NCI-H1092 treated with DMSO at 0.1 percent for 48 hours (cell line): Measurements from ENCODE around the gene SLC43A2.

Experiments used
- DNase-seq: peaks from one replicate; lab custom pipeline; 2025; lab: John Stamatoyannopoulos, UW

SLC43A2 gene

GRCh38 chr17:1562176-1562643 is 66.4 kb downstream of the SLC43A2 start:
- DNase-seq: no peak

GRCh38 chr17:1561420-1562175 is 67.0 kb downstream of the SLC43A2 start:
- no peak for DNase-seq

GRCh38 chr17:1560858-1561355 is 67.7 kb downstream of the SLC43A2 start:
- DNase-seq: no peak

- DNase-seq: no peak
Measured at GRCh38 chr17:1560101-1560857, 68.4 kb downstream of the SLC43A2 start.

- DNase-seq: no peak
Measured at GRCh38 chr17:1559047-1560043, 69.3 kb downstream of the SLC43A2 start.

- no peak for DNase-seq
Measured at GRCh38 chr17:1558401-1558800, 70.2 kb downstream of the SLC43A2 start.

GRCh38 chr17:1557355-1558095 is 71.1 kb downstream of the SLC43A2 start:
- DNase-seq: no peak

GRCh38 chr17:1555651-1556471 is 72.8 kb downstream of the SLC43A2 start:
- no peak for DNase-seq

- DNase-seq: no peak
Measured at GRCh38 chr17:1554751-1555540, 73.7 kb downstream of the SLC43A2 start.

GRCh38 chr17:1553354-1554266 is 75.0 kb downstream of the SLC43A2 start:
- DNase-seq: no peak

- DNase-seq: no peak
Measured at GRCh38 chr17:1552932-1553331, 75.7 kb downstream of the SLC43A2 start.

- DNase-seq: no peak
Measured at GRCh38 chr17:1551741-1552140, 76.9 kb downstream of the SLC43A2 start.

GRCh38 chr17:1548032-1548431 is 80.6 kb downstream of the SLC43A2 start:
- DNase-seq: no peak

- DNase-seq: no peak
Measured at GRCh38 chr17:1546292-1546922, 82.2 kb downstream of the SLC43A2 start.

GRCh38 chr17:1545618-1546017 is 83.0 kb downstream of the SLC43A2 start:
- no peak for DNase-seq

- no peak for DNase-seq
Measured at GRCh38 chr17:1542316-1542715, 86.3 kb downstream of the SLC43A2 start.

GRCh38 chr17:1541367-1541904 is 87.2 kb downstream of the SLC43A2 start:
- DNase-seq: no peak

GRCh38 chr17:1539811-1540210 is 88.8 kb downstream of the SLC43A2 start:
- no peak for DNase-seq
